Measurements from ENCODE around the gene SMAD7. TPM values are rescaled to one million over a fixed set of nuclear protein-coding genes. Genes with fewer than 3 reads are reported as not detected.
A peak's percentile ranks its signal among the peaks of the same experiment; 100 is the strongest.

Gene SMAD7
- total and polyA plus RNA-seq, 2 experiments from 2014 or later: 11.8 to 29.8 TPM

GRCh38 chr18:48887905-48888772 lies 62.6 kb downstream of the SMAD7 start:
- Mint-ChIP-seq H3K9me3 (no peaks in the 10 kb centered on the region; the same call in 2 of the 3 replicates), H3K27ac (0 out of 2 replicates have a peak overlapping the region, but pooled peaks have one; percentile 28), H3K27me3 (ENCODE audit: insufficient read depth, low read depth, poor library complexity) (peaks cover 12% of the 10 kb centered on the region), H3K4me3 (no peak overlapping the region), H3K4me1 (peaks cover 27% of the 10 kb centered on the region), H3K36me3 (ENCODE audit: low read depth) (no peaks in the 10 kb centered on the region; the same call in 2 of the 3 replicates)
- Histone ChIP-seq H3K9me2 (ENCODE audit: insufficient read depth) (no peaks in the 10 kb centered on the region), H3K27ac (ENCODE audit: low read depth) (no peak overlapping the region), H3F3A (replicated peaks; ENCODE audit: low read depth) (no peaks in the 10 kb centered on the region), H3K79me2 (replicated peaks; ENCODE audit: insufficient read depth) (no peaks in the 10 kb centered on the region), H3K4me1 (ENCODE audit: insufficient read depth) (peaks cover 11% of the 10 kb centered on the region), H3K36me3 (ENCODE audit: insufficient read depth) (no peaks in the 10 kb centered on the region), H3K27me3 (ENCODE audit: insufficient read depth) (no peaks in the 10 kb centered on the region), H3K4me3 (no peak overlapping the region), H3K4me2 (no peak overlapping the region), H2AFZ (peak overlapping the region; percentile 52; the same call in 1 of the 2 replicates), H4K20me1 (replicated peaks; ENCODE audit: insufficient read depth) (no peaks in the 10 kb centered on the region)
- peak; percentile 6; the same call in 1 of the 3 replicates for ATAC-seq
- TF ChIP-seq CTCF (conservative IDR thresholded peaks at IDR 0.05; ENCODE audit: low read depth in 2 of 2) (0 out of 4 replicates have a peak, but pooled peaks of 1 of the 2 experiments have one; percentile 13), NANOG (IDR thresholded peaks at IDR 0.05; ENCODE audit: borderline replicate concordance) (no peak), EZH2 (IDR thresholded peaks at IDR 0.05; ENCODE audit: low read depth, unreplicated experiment) (no peak), ZNF462 (CRISPR knock-in tag; IDR thresholded peaks at IDR 0.05) (no peak), POLR2AphosphoS5 (IDR thresholded peaks at IDR 0.05; ENCODE audit: low read depth) (no peak), ZNF114 (CRISPR knock-in tag; IDR thresholded peaks at IDR 0.05) (no peak)
- peak; percentile 30 for DNase-seq (ENCODE audit: low spot score)
